ENCODE results near the gene SYNCRIP.

The SYNCRIP gene

GRCh38 chr6:85602100-85602499, 40.6 kb downstream of the SYNCRIP start:
- no peak for TF ChIP-seq CTCF (IDR thresholded peaks at IDR 0.05)

GRCh38 chr6:85600713-85601313, 41.9 kb downstream of the SYNCRIP start:
- TF ChIP-seq CTCF (IDR thresholded peaks at IDR 0.05), result no peak

DNA sequence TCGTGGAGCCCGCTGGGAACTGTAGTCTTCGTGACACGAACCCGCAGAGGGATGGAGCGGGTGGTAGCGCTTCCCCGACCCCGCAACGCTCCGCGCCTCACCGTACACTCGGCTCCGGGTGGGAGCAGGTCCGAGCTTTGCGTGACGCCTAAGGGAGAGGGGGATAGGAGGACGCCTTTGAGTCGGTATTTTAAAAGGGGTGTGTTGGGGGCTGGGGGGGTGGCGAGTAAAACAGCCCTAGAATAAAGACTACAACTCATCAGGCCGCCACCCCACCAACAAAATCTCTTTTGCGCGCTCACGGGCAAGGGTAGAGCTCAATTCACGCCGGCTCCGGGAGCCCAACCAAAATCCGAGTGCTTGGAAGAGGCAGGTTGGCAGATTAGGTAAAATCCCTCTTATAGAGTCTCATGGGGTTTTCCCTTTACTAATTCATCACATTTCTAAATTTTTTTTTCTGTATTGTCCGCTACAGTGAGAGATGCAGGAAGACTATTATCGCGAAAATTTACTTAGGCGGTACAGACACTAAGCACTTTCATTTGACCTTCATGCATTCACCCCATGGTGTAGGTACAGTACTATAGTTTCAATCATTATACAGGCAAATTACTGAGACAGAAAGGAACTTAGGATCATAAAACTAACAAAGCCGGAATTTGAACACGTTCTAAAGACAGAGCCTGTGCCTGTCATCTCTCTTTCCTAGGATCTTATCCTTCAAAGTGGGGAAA, 48.3 kb downstream of the SYNCRIP start:
- no peak for TF ChIP-seq CTCF (IDR thresholded peaks at IDR 0.05)

DNA sequence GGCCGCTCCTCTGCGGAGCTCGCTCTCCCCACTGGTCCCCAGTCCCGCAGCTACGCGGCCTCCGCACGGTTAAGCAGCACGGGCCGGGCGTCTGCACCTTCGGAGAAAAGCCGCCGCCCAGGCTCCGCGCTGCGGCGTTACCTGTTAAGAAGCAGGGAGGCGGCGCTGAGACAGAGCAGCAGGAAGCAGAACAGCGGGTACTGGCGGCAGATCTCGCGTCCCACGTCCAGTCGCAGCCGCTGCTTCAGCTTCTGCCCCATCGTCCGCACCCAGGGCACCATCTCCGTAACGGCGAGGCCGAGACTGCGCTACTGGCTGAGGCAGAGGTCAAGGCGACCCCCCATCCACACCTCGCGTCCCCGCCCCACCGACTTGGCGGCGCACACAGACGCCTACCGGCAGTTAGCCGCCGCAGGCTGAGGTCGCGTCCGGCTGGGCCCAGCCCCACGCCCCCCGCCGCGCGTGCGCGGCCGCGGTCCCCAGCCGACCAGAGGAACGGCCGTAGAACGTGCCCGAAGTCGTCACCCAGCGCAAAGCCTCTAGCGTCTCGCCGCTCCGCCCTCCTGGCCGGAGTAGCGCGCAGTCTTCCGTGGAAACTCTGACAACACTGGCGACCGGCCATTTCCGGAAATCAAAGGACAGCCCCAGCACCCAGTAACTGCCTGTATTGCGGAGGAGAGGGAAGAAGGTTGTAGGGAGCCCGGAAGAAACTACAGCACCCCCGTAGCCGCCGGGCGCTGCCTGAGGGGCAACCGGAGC, 49.1 kb downstream of the SYNCRIP start, which contains the start of gene SNX14:
Gene SNX14, minus strand, starts transcription at position 421 of the 759 bp plus-strand sequence. Its CDS starts 140 bp downstream, at position 281.
- TF ChIP-seq CTCF (IDR thresholded peaks at IDR 0.05), result no peak; the same call in 1 of the 2 replicates

DNA sequence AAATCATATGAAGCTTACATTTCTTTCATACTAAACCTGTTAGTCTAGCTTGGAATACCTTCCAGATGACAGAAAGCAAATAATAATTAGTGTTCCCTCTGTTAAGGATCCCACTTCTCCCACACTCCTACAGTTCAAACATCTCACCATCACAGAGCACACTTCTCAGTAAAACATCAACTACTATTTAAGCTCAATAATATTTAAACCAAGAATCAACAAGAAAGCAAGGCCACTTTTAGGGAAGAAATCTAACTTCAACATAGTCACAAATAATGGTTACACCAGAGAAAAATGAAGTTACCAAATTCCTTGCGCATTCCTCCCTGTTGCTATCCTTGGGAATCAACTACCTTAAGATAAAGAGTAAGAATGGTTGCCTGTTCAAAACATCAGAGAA, 50.7 kb downstream of the SYNCRIP start:
- no peak for TF ChIP-seq CTCF (IDR thresholded peaks at IDR 0.05)

GRCh38 chr6:85591207-85591606, 51.5 kb downstream of the SYNCRIP start:
- no peak for TF ChIP-seq CTCF (IDR thresholded peaks at IDR 0.05)

DNA sequence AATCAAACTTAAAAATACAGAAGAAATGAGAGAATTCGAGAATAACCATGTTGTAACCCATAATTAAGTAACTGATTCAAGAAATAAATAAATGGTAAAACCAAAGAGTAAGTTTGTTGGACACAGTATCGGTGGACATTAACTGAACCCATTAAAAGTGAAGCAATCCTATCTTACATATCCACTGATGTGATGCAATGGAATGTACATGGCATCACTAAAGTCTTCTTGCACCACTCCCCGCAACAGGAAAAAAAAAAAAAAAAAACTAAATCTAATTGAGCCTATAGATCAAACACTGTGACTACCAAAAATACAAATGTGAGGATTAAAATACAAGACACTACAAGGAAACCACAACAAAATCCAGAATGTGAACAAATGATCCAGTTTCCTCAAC, 56.9 kb downstream of the SYNCRIP start:
- TF ChIP-seq CTCF (IDR thresholded peaks at IDR 0.05), result no peak

All from LNCAP (cell line).